GM19372 (cell line): Measurements from ENCODE around the gene KLHL22.
"Not testable (repeated sequence)": the region's sequence is repeated elsewhere in the genome, so short reads cannot be mapped to it uniquely, and the experiment has no call there.

Experiments
- ATAC-seq: cut with Tn5 transposase; IDR thresholded peaks from one replicate; pipeline ENCODE4 v1.9.1; 2021; ENCODE audit warnings: mild to moderate bottlenecking, low read depth, moderate library complexity; ENCODE audit not compliant: unreplicated experiment

KLHL22 gene, protein sequence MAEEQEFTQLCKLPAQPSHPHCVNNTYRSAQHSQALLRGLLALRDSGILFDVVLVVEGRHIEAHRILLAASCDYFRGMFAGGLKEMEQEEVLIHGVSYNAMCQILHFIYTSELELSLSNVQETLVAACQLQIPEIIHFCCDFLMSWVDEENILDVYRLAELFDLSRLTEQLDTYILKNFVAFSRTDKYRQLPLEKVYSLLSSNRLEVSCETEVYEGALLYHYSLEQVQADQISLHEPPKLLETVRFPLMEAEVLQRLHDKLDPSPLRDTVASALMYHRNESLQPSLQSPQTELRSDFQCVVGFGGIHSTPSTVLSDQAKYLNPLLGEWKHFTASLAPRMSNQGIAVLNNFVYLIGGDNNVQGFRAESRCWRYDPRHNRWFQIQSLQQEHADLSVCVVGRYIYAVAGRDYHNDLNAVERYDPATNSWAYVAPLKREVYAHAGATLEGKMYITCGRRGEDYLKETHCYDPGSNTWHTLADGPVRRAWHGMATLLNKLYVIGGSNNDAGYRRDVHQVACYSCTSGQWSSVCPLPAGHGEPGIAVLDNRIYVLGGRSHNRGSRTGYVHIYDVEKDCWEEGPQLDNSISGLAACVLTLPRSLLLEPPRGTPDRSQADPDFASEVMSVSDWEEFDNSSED

GRCh38 chr22:20494978-20495860, at the start of gene KLHL22:
Gene KLHL22 (minus strand): TSS chr22:20495795. CDS start chr22:20489211, 6,584 bp downstream.
- ATAC-seq, result peak; percentile 41

- not testable (repeated sequence) for ATAC-seq
Observed at GRCh38 chr22:20545318-20545634, 49.7 kb upstream of the KLHL22 start.

DNA sequence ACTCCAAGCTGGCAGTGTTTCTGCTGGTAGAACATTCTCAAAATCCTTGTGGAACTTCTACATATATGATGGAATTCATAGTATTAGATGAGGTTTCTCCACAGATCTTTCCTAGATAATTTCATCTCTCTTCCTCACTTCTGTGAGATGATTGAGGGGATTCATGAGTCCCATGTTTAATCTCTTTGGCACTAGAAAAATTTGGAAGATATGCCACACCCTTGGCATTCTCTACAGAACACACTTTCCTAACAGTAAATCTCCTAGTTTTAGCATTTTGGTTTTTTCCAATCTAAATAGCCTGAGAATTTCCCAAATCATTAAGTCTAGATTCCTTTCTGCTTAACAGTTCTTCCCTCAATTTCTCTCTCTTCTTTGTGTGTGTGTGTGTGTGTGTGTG, 47.1 kb upstream of the KLHL22 start:
- ATAC-seq, result no peak

DNA sequence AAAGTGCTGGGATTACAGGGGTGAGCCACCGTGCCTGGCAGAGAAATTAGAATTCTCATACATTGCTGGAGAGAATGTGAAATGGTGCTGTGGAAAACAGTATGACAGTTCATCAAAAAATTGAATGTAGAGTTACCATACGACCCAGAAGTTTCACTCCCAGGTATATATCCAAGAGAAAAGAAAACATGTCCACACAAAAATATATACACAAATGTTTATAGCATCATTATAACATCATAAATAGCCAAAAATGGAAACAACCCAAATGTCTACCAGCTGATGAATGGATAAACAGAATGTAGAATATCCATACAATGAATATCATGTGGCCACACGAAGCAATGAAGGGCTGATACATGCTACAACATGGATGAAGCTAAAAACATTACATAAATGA, 46.5 kb upstream of the KLHL22 start:
- no peak for ATAC-seq

DNA sequence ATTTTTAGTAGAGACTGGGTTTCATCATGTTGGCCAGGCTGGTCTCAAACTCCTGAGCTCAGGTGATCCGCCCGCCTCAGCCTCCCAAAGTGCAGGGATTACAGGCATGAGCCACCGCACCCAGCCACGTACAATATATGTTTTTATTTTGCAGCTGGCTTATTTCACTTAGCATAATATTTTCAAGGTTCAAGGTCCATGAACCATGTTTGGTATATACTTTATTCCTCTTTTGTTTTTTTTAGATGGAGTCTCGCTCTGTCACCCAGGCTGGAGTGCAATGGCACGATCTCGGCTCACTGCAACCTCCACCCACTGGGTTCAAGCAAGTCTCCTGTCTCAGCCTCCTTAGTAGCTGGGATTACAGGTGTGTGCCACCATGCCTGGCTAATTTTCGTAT, 43.3 kb upstream of the KLHL22 start:
- not testable (repeated sequence) for ATAC-seq

GRCh38 chr22:20537983-20538382, 42.4 kb upstream of the KLHL22 start:
- ATAC-seq, result no peak

DNA sequence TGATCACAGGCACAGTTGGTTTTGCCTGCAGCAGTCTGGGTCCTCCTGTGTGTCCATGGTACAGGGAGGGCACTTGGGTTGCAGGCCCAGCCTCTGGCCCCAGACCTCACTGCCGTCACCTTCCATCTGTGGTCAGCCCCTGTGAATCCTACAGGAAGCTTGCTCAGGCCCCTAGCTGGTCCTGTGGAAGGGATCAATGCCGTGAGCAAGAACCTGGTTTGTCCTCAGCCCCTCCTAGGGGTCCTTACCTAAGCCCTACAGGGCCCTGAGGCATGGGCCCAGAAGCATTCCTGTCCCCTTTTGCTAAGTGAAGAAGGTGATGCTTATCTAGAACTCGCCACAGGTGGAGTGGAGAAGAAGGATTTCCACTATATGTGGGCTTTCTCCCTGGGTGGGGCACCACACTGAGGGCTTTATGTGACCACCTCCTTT, 41.7 kb upstream of the KLHL22 start:
- no peak for ATAC-seq

- no peak for ATAC-seq
Observed at GRCh38 chr22:20536590-20537324, 41.2 kb upstream of the KLHL22 start.

GRCh38 chr22:20533879-20534265, 38.3 kb upstream of the KLHL22 start:
- no peak for ATAC-seq

DNA sequence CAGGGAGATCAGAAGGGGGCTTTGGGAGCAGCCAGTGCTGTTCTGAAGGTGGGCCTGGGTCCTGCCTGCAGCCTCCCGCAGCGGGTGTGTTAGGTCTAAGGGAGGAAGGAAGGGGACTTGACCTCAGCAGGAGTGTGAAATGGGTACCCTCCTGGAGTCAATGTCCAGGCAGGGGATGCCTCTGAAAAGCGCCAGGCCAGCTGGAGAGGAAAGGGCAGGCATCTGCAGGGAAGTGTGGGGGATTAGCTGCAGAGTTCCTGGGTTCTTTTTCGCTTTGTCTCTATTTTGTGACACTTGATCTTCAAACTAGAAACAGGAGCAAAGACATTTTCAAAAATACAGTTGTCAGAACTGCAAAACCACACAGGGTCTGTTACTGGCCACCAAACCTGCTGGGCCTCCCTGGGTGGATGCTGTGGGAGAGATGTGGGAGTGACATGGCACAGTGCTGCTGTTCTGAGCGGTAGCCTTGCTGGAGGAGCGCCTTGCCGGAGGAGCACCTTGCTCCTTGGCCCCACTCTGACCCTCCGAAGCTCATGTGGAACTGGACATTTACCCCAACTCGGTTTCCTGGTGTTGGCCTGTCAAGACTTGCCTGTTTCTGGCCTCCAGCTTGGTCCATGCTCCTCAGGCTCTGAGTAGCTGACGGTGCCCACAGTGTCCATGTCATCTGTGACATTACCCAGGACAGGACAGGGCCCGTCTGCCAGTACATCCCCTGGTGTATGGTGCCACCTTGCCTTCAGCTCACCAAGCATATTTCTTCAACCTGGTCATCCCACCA, 37.7 kb upstream of the KLHL22 start:
- no peak for ATAC-seq

- no peak for ATAC-seq
Observed at GRCh38 chr22:20532256-20532993, 36.8 kb upstream of the KLHL22 start.

DNA sequence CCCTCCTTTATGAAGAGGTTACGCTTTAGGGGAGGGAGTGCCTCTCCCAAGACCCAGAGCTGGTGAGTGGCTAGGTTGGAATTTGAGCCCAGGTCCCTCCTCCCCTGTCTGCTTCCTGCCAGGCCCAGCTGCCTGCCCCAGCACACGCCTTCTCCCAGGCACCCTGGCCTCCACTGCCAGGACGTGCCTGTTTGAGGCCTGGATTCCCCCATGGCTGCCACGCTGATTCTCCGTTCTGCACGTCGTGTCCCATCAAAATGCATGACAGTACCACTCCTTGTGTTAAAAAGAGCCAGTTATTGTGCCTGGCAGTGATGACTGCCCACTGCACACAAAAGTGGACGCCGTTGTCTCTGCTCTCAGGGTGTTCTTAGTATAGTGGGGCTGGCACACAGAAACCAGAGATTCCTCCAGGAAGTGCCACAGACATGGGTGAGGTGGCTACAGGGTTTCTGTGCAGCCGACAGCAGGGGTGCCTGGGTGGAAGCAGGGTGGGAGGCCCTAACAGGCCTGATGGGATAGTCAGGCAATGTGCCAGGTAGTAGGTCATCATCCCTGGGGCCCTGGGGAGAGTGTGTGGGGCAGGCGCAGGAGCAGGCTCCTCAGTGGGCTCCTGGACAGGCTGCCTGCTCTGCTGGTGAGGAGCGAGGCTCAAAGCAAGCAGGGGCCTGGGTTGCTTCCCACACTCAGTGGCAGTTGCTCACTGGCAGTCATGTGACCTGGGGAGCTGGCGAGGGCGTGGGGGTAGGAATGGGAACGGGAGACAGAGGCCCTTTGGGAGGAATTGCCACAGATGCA, 36.0 kb upstream of the KLHL22 start:
- no peak for ATAC-seq

DNA sequence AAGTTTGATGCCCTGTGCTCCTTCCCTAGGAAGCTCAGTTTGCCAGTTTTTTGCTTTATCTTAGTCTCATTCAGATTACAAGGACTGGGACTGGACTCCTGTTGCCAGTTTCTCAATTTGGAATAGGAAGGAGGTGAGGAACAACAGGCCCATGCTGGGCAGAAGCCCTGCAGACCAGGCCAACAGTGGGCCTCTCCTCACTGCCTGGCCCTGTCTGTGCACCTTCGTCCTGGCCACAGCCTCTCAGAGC, 35.5 kb upstream of the KLHL22 start:
- no peak for ATAC-seq

DNA sequence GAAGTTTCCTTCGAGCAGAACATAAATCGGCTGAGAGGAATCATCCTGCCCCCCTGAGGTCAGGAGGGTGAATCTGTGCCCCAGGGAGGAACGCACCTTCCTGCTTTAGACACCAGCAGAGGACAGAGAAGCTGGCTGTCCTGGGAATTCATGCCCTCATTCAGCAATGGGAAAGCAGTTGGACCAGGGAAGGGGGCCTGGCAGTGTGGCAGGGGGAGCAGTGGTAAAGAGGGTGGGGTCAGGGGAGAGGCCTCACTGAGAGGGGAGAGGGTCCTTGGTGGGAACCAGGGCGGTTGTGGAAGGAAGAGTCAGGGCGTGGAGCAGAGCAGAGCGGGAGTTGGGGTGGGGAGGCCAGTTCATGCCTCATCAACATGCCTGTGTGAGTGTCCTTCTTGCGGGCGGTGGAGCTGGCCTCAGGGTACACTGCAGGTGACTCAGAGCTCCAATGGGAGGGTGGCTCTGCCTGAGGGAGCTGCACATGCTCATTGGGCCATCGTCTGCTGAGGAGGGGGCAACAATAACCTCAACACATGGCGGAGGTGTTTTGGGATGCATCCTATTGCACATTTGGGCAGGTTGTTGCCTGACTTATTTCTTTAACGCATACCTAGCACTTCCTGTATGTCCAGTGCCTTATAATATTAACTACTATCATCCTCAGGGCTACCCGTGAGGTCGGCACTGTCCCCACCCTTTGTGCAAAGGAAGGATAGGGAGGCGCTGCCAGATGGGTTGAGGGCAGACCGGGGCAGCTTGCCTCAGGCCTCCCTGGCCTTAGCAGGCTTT, 35.0 kb upstream of the KLHL22 start:
- no peak for ATAC-seq

- no peak for ATAC-seq
Observed at GRCh38 chr22:20528405-20528978, 32.9 kb upstream of the KLHL22 start.

GRCh38 chr22:20526628-20527355, 31.2 kb upstream of the KLHL22 start:
- no peak for ATAC-seq

DNA sequence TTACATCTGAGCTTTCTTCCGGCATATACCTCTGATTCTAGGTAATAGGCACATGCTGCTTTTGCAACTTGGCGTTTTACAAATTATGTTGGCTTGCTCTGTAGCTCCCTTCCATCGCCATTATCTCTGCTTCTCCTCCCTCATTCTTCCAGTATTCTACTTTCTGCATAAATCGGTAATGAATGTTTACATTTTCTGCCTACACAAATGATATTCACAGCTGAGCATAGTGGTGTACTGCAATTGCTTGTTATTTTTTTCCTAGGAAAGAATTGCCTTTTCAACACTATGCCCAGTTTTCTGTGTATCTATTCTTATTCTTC, 30.7 kb upstream of the KLHL22 start:
- ATAC-seq, result no peak
